ENCODE data around the gene KCNJ11.
A peak's percentile ranks its signal among the peaks of the same experiment; 100 is the strongest.

KCNJ11 gene

DNA sequence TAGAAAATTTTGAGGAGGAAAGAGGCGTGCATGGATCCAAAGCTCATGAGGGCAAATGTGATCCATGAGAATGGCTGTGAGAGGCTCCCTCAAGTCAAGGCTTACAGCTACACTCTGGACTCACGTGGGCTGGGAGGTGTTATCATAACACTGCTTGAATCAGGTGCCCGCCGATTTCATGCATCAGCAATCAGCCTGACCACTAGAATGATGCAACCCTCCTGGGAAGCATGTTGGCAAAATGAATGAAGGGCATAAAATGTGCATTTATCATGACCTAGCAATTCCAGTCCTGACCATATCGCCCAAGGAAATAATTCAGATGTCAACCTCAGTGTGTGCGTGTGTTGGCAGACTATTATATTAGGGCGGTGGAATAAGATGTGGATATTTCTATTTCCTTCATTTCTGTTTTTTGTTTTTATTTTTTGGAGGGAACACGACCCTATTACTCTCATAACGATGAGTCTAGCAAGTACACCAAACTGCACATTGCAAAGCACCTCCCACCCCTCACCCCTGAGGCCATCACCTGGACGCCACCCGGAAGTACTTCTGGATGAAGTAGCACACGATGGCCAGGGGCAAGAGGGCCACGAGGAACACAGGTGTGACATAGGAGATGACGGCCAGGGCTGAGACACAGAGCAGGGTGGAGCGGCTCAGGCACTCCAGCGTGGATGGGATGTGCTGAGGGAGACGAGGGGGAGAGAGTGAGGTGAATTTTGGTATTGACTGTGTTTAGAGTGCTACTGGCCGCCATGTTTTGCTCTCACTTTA, 15.7 kb upstream of the KCNJ11 start:
- peak overlapping the region in 1 of 2 donors; percentile 62 for H3K27ac ChIP-seq
- TF ChIP-seq CTCF (IDR thresholded peaks at IDR 0.05), result no peak
- H3K36me3 ChIP-seq, result no peaks in the 10 kb centered on the region
- peaks cover 0 to 22% (median 19%) of the 10 kb centered on the region in 4 donors for H3K4me1 ChIP-seq
- no peaks in the 10 kb centered on the region for H3K9me3 ChIP-seq
- DNase-seq, result no peak
- H3K27me3 ChIP-seq, result no peaks in the 10 kb centered on the region
- no peak overlapping the region for H3K4me3 ChIP-seq
- intact Hi-C loops (cut with DNase I; ENCODE audit: low total_unique reads), result no loop called here

DNA sequence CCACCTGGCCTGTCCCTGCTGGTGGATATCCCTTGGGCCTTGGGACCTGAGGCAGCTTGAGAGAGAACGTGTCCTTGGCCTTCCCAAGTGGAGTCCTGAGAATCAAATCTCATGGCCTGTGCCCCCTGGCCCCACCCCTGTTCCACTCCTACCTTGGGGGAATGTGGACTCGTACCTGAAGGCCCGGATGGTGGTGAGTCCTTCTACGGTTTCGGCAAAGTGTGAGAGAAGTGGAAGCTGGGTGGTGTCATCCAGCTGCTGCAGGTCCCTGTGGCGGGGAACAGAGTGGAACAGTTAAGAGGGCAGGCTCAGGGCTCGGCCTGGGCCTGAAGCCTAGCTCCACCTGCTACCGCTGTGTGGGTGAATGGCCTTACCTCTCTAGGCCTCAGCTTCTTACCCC, 14.0 kb upstream of the KCNJ11 start:
- DNase-seq, result no peak
- intact Hi-C loops (cut with DNase I; ENCODE audit: low total_unique reads), result no loop called here
- no peaks in the 10 kb centered on the region for H3K27me3 ChIP-seq
- no peak overlapping the region for H3K4me3 ChIP-seq
- peaks cover 0 to 22% (median 19%) of the 10 kb centered on the region in 4 donors for H3K4me1 ChIP-seq
- no peaks in the 10 kb centered on the region for H3K36me3 ChIP-seq
- no peak for TF ChIP-seq CTCF (IDR thresholded peaks at IDR 0.05)
- no peaks in the 10 kb centered on the region for H3K9me3 ChIP-seq
- H3K27ac ChIP-seq, result no peak overlapping the region

- Histone ChIP-seq H3K4me3 (no peak overlapping the region), H3K4me1 (peaks cover 0 to 20% (median 18%) of the 10 kb centered on the region in 4 donors), H3K9me3 (no peaks in the 10 kb centered on the region), H3K36me3 (no peaks in the 10 kb centered on the region), H3K27me3 (no peaks in the 10 kb centered on the region), H3K27ac (no peak overlapping the region)
- no peak for TF ChIP-seq CTCF (IDR thresholded peaks at IDR 0.05)
- intact Hi-C loops (cut with DNase I; ENCODE audit: low total_unique reads), result no loop called here
- DNase-seq, result no peak
Observed at GRCh38 chr11:17401841-17402240, 13.4 kb upstream of the KCNJ11 start.

DNA sequence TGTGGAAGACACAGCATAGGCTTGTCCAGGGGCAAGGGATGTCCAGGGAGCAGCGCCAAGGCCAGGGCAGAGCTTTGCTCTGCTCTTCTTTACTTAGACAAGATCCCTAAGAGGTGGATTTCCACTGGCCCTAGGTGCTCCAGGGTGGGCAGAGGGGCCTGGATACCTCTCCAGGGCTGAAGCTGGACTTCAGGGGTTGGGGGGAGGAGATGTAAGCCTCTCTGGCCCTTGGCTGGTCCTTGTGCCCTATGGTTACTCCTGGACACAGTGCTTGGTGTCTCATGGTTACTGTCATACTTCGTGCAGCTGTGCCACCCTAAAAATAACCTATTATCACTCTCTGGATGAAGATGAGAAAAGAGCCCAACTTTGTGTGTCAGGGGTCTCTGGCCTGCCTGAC, 12.9 kb upstream of the KCNJ11 start:
- no peak overlapping the region for H3K4me3 ChIP-seq
- H3K27me3 ChIP-seq, result no peaks in the 10 kb centered on the region
- no peak overlapping the region for H3K27ac ChIP-seq
- H3K36me3 ChIP-seq, result no peaks in the 10 kb centered on the region
- intact Hi-C loops (cut with DNase I; ENCODE audit: low total_unique reads), result no loop called here
- TF ChIP-seq CTCF (IDR thresholded peaks at IDR 0.05), result no peak
- no peaks in the 10 kb centered on the region for H3K9me3 ChIP-seq
- H3K4me1 ChIP-seq, result peaks cover 0 to 14% (median 13%) of the 10 kb centered on the region in 4 donors
- DNase-seq, result no peak

DNA sequence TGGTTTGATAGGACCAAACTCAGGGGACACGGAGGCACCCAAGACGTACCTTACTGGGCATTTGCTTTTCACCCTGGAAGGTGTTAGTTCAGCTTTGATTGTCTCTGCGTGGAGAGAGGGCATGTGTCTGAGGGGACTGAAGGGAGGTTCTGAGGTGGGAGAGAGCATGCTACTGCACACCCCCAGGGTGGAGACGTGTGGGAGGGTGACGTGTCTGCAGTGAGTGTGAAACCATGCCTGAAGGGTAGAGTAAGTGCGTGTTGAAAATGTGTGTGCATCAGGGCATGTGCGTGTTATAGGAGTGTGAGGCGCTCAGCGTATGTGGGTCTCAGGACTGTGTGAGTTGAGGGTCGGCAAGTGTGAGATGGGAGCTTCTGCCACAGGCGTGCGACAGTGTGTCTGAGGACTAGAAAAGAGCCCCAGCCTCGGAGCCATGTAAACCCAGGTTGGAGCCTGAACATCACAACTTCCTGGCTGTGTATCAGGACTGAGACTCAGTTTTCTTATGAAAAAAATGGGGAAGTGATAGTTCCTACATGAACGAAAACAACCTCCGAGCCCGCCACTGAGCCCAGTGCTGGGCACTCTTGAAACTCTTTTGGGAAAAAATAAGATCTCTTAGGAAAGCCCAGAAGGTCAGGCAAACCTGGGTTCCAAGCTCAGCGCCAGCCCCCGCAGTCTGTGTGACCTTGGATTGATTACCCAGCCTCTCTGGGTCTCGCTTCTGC, 11.8 kb upstream of the KCNJ11 start:
- DNase-seq, result no peak
- peaks cover 0 to 3% (median 2%) of the 10 kb centered on the region in 4 donors for H3K4me1 ChIP-seq
- H3K9me3 ChIP-seq, result no peaks in the 10 kb centered on the region
- H3K4me3 ChIP-seq, result no peak overlapping the region
- no peaks in the 10 kb centered on the region for H3K36me3 ChIP-seq
- H3K27ac ChIP-seq, result no peak overlapping the region
- no peaks in the 10 kb centered on the region for H3K27me3 ChIP-seq
- TF ChIP-seq CTCF (IDR thresholded peaks at IDR 0.05), result no peak
- intact Hi-C loops (cut with DNase I; ENCODE audit: low total_unique reads), result no loop called here

All from tibial artery (tissue), 4 donors.